Endothelial cell of umbilical vein (primary cell): ENCODE measurements around the gene CSHL1.

Experiments used
- CTCF ChIP-seq, 2 donors: IDR thresholded peaks; 1 replicate in 1 of 2; 2 replicates in 1 of 2; pipeline ENCODE4 v1.5.1; 2011; ENCODE audit warnings: low read length in 2 of 2, mild to moderate bottlenecking in 2 of 2, moderate library complexity in 2 of 2, control low read depth in 1 of 2, inconsistent platforms in 1 of 2, low read depth in 1 of 2; ENCODE audit not compliant: insufficient read depth in 1 of 2; ENCODE audit errors: extremely low read depth in 1 of 2
- EZH2 ChIP-seq: IDR thresholded peaks from 2 replicates; pipeline ENCODE4 v1.6.1; 2012; ENCODE audit warnings: borderline replicate concordance, low read depth, mild to moderate bottlenecking, moderate library complexity, low read length, inconsistent platforms; ENCODE audit not compliant: severe bottlenecking
- POLR2A ChIP-seq: IDR thresholded peaks from 2 replicates; pipeline ENCODE4 v1.6.1; 2012; ENCODE audit warnings: low read depth, mild to moderate bottlenecking, control low read depth, low read length
- POLR2AphosphoS5 ChIP-seq: IDR thresholded peaks from 2 replicates; pipeline ENCODE4 v1.6.1; 2012; ENCODE audit warnings: low read depth, mild to moderate bottlenecking, control low read depth, low read length, moderate library complexity; ENCODE audit not compliant: insufficient read depth

GRCh38 chr17:63944736-63945499 is 33.9 kb upstream of the CSHL1 start:
- TF ChIP-seq CTCF (IDR thresholded peaks at IDR 0.05; ENCODE audit: extremely low read depth in 1 of 2, insufficient read depth in 1 of 2, low read depth in 1 of 2, low read length in 2 of 2) (no peak), POLR2A (no peak), POLR2AphosphoS5 (no peak), EZH2 (no peak)
